ENCODE data around the gene PLD1. TPM values are rescaled to one million over a fixed set of nuclear protein-coding genes. Genes with fewer than 3 reads are reported as not detected.

PLD1 gene
- total RNA-seq, 1 donor from 2014 or later, result 0.21 TPM

GRCh38 chr3:171813278-171813896 is 3.1 kb upstream of the PLD1 start:
- peaks cover 26% of the 10 kb centered on the region for H3K27me3 Mint-ChIP-seq (ENCODE audit: insufficient read depth, low read depth)
- Histone ChIP-seq H3K9me3 (ENCODE audit: low read depth) (no peaks in the 10 kb centered on the region), H2AFZ (replicated peaks) (no peak overlapping the region), H3K9ac (no peak overlapping the region), H3K27ac (no peak overlapping the region), H3K36me3 (no peaks in the 10 kb centered on the region), H3K4me2 (no peak overlapping the region), H4K20me1 (ENCODE audit: low read depth) (no peaks in the 10 kb centered on the region), H3K79me2 (ENCODE audit: low read depth) (no peaks in the 10 kb centered on the region), H3K27me3 (peaks cover 49% of the 10 kb centered on the region), H3K4me3 (no peak overlapping the region), H3K4me1 (peaks cover 4% of the 10 kb centered on the region), H3F3A (ENCODE audit: low read depth) (no peaks in the 10 kb centered on the region)
- no peak for DNase-seq (ENCODE audit: low spot score)
- H3K36me3 Mint-ChIP-seq, result no peaks in the 10 kb centered on the region
- H3K9me3 Mint-ChIP-seq, result peaks cover 11% of the 10 kb centered on the region
- TF ChIP-seq EZH2phosphoT487 (IDR thresholded peaks at IDR 0.05) (no peak), EZH2 (IDR thresholded peaks at IDR 0.05) (no peak), CTCF (IDR thresholded peaks at IDR 0.05) (no peak)
- no peak overlapping the region for H3K27ac Mint-ChIP-seq
- H3K4me3 Mint-ChIP-seq, result no peak overlapping the region
- H3K4me1 Mint-ChIP-seq, result peaks cover 29% of the 10 kb centered on the region

- no peak overlapping the region for H2AFZ ChIP-seq (replicated peaks)
- H3K27ac ChIP-seq, result no peak overlapping the region
- no peak overlapping the region for H3K9ac ChIP-seq
- H3K9me3 Mint-ChIP-seq, result peaks cover 11% of the 10 kb centered on the region
- no peaks in the 10 kb centered on the region for H3K79me2 ChIP-seq (ENCODE audit: low read depth)
- no peaks in the 10 kb centered on the region for H4K20me1 ChIP-seq (ENCODE audit: low read depth)
- H3K27me3 Mint-ChIP-seq (ENCODE audit: insufficient read depth, low read depth), result peaks cover 26% of the 10 kb centered on the region
- H3K4me3 Mint-ChIP-seq, result no peak overlapping the region
- no peak for TF ChIP-seq EZH2 (IDR thresholded peaks at IDR 0.05)
- TF ChIP-seq EZH2phosphoT487 (IDR thresholded peaks at IDR 0.05), result no peak
- TF ChIP-seq CTCF (IDR thresholded peaks at IDR 0.05), result no peak
- H3K4me2 ChIP-seq, result no peak overlapping the region
- H3K4me3 ChIP-seq, result no peak overlapping the region
- H3K9me3 ChIP-seq (ENCODE audit: low read depth), result no peaks in the 10 kb centered on the region
- no peaks in the 10 kb centered on the region for H3K36me3 Mint-ChIP-seq
- H3F3A ChIP-seq (ENCODE audit: low read depth), result no peaks in the 10 kb centered on the region
- H3K36me3 ChIP-seq, result no peaks in the 10 kb centered on the region
- H3K4me1 Mint-ChIP-seq, result peaks cover 29% of the 10 kb centered on the region
- H3K4me1 ChIP-seq, result peaks cover 4% of the 10 kb centered on the region
- peaks cover 49% of the 10 kb centered on the region for H3K27me3 ChIP-seq
- no peak overlapping the region for H3K27ac Mint-ChIP-seq
- DNase-seq (ENCODE audit: low spot score), result no peak
Measured at GRCh38 chr3:171812811-171813210, 2.5 kb upstream of the PLD1 start.

GRCh38 chr3:171811913-171812335 is 1.6 kb upstream of the PLD1 start:
- Mint-ChIP-seq H3K4me3 (no peak overlapping the region), H3K27ac (no peak overlapping the region), H3K9me3 (peaks cover 11% of the 10 kb centered on the region), H3K36me3 (no peaks in the 10 kb centered on the region), H3K27me3 (ENCODE audit: insufficient read depth, low read depth) (peaks cover 26% of the 10 kb centered on the region), H3K4me1 (peaks cover 29% of the 10 kb centered on the region)
- Histone ChIP-seq H3K27ac (no peak overlapping the region), H3K36me3 (no peaks in the 10 kb centered on the region), H3F3A (ENCODE audit: low read depth) (no peaks in the 10 kb centered on the region), H3K9ac (no peak overlapping the region), H3K4me1 (peaks cover 4% of the 10 kb centered on the region), H3K9me3 (ENCODE audit: low read depth) (no peaks in the 10 kb centered on the region), H4K20me1 (ENCODE audit: low read depth) (no peaks in the 10 kb centered on the region), H3K4me2 (no peak overlapping the region), H3K27me3 (peaks cover 49% of the 10 kb centered on the region), H3K4me3 (no peak overlapping the region), H3K79me2 (ENCODE audit: low read depth) (no peaks in the 10 kb centered on the region), H2AFZ (replicated peaks) (no peak overlapping the region)
- DNase-seq (ENCODE audit: low spot score), result no peak
- TF ChIP-seq EZH2 (IDR thresholded peaks at IDR 0.05) (no peak), EZH2phosphoT487 (IDR thresholded peaks at IDR 0.05) (no peak), CTCF (IDR thresholded peaks at IDR 0.05) (no peak)
